GM19025 (cell line): ENCODE results near the gene AQP10.
A peak's percentile ranks its signal among the peaks of the same experiment; 100 is the strongest.
"Not testable (repeated sequence)": the region's sequence is repeated elsewhere in the genome, so short reads cannot be mapped to it uniquely, and the experiment has no call there.

Experiments used
- ATAC-seq: cut with Tn5 transposase; IDR thresholded peaks from one replicate; pipeline ENCODE4 v1.9.1; 2021; ENCODE audit warnings: mild to moderate bottlenecking, low read depth, moderate library complexity; ENCODE audit not compliant: unreplicated experiment

AQP10 gene

DNA sequence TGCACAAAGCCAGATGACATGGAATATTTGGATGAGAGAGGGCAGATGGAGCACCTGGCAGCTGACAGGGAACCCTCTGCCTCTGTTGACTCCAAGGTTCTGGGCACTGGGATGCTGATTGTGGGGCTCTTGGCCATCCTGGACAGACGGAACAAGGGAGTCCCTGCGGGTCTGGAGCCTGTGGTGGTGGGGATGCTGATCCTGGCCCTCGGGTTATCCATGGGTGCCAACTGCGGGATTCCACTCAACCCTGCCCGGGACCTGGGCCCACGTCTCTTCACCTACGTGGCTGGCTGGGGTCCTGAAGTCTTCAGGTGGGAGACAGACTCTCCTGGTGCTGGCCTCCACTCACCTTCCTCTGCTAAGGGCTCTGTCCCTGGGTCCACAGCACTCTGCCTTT lies 2.6 kb downstream of the AQP10 start:
- ATAC-seq = no peak

DNA sequence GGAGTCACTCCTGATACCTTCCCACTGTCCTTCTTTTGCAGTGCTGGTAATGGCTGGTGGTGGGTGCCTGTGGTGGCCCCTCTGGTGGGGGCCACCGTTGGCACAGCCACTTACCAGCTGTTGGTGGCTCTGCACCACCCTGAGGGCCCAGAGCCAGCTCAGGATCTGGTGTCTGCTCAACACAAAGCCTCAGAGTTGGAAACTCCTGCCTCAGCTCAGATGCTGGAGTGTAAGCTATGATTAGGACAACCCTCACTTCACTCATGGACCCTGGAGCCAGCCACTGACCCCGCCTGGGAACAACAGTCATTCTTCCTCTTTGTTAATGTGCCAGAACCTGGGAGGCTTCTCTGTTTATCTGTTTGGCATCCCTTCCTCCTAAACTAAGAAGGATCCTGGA lies 3.3 kb downstream of the AQP10 start:
- ATAC-seq = no peak

DNA sequence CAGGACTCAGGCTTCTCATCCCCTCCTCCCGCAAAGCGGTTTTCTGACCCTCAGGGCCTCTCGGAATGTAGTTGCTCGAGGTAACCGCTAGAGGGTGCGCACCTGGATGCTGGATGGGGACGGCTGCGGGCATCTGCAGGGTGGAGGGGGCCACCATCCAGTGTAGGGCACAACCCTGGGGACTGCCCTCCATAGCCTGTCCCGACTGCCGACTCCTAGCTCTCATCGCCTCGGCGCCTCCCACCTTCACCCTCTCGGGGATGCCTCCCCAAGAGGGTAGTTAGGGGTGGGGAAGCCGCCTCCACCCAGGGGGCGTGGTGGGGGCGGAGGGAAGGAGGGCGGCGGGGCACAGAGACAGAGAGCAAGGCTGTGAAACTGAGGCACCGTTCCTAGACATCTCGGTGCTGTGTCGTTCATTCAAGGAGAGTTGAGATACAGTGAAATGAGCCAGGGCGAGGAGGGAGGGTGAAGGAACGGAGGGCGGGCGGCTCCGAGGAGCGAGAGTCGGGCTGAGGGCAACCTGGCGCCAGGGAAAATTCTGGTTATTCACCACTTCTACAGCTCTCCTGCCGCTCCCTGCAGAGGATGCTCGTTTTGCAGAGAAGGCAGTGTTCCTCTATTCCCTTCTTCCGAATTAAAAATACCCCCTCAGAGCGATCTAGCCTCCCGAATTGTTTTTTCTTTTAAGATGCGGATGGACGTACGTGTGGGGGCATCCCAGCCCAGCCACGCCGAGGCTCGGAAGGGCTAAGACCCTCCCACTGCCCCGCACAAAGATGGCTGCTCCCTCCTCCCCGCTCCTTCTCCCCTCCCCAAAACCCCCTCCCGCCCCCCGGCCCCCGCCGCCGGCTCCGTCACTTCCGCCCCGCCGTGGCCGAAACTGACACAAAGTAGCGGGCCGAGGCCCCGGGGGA lies 4.0 kb downstream of the AQP10 start, which contains the start of gene ATP8B2:
Gene ATP8B2 (plus strand): TSS at position 857 of the 914 bp plus-strand sequence. CDS start 2,617 bp downstream, outside the sequence.
- no peak for ATAC-seq

DNA sequence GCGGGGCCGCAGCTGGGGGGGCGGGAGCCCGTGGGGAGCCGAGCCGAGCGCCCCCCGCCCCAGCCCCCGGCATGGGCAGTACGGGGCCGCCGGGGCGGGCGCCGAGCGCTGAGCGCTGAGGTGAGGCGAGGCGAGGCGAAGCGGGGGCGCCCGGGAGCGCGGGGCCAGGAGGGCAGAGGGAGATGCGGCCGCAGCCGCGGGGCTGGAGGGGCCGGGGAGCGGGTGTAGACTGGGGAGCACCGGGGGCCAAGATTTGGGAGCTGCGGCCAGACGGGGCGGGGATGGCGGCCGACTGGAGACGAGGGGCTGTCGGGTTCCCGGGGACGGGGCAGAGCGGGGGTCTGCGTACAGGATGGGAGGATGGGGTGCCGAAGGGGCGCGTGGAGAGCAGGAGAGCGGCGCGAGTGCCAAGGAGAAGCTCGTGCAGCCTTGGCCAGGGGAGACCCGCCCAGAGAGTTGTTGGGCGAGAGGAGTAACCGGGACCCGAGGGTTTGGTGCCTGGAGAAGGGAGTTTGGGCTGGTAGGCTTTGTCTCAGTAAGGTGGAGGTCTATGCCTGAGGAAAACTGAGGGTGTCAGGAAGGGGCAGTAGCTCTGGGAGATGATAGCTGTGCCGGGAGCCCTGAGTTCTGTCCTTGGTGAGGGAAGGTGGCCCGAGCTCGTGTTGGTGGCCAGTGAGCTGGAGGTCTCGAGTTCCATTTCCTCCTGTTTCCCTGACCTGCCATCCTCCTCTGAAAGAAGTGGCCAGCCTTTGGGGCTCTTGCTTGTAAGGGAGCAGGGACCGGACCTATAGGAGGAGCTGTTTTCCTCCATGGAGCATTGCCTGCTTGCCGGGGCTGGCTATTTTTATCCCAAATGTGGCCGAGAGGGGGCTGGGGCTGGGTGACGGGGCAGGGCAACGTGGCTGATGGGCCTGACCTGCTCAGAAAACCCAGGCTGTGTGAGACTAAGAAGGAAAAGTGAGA lies 5.0 kb downstream of the AQP10 start:
- no peak for ATAC-seq

DNA sequence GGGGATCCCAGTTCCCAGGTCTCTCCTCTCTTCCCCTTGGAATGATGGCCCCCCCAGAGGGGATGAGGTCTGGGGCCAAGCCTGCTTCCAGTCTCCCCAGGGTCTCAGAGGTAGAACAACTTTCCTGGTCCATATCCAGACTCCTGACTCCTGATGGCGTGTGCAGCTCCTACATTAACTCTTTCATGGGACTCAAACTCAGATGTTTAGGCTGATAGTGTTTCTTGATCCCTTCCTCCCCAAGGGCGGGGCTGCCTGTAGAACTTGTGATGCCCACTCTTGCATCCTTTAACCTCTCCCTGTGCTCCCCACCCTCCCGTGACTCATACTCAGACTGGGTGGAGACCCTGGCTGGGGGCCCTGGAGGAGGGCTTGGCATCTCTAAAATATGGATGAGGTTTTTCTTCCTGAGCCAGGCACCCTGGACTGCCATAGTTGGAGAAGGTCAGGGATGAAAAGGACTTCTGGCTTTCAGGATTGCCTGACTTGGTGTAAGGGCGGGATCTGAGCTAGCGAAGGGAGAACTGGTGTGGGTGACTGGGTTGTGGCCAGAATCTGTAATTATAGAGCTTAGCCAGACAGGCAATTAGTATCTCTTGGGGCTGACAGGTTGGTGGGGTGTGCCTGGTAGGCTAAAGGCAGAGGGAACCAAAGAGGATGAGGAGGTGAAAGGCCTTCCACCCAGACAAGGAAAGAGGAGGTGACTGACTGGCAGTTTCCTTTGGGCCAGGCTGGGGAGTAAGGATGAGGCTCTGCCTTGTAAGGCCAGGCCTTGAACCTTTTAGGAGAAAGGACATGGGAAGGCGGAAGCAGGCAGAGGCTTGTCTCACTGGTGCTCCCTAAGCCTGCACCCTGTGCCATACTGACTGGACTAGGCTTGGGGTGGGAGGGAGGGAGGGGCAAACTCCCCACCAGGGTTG lies 5.9 kb downstream of the AQP10 start:
- no peak for ATAC-seq

DNA sequence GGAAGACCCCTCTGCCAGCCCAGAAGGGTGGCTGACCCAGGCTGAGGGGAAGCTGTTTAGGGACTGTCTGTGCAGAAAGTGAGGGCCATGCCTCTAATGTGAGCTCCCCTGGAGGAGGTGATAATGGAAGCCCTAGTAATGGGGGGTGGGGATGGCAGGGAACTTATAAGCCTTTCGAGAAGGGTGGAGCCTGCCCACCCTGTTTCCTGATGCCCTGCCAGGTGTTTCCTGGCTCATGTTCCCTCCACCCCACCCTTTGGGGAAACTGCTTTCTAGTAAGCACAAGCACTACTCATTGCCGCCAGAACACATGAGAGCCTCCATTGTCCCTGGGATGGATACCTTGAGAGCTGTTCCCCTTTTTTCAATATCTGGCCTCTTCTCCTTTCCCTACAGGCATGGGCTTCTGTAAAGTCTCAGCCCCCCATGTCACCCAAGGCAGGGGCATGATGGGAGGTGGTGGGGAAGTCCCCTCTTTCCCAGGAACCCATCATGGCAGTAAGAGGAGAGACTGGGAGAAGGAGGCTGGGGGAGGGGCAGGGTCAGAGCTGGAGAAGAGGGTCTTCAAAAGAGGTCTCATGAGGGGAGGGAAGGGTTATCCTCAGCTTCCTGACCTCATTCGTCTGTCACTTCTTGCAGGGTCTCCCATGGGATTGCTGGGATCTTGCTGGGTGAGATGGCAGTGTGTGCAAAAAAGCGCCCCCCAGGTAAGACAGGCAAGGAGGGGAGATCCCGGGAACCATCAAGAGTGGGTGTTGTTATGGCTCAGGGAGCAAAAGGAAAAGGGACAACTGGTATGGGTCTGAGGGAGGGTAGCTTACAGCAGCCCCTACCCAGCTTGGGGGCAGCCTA lies 6.8 kb downstream of the AQP10 start:
- no peak for ATAC-seq

DNA sequence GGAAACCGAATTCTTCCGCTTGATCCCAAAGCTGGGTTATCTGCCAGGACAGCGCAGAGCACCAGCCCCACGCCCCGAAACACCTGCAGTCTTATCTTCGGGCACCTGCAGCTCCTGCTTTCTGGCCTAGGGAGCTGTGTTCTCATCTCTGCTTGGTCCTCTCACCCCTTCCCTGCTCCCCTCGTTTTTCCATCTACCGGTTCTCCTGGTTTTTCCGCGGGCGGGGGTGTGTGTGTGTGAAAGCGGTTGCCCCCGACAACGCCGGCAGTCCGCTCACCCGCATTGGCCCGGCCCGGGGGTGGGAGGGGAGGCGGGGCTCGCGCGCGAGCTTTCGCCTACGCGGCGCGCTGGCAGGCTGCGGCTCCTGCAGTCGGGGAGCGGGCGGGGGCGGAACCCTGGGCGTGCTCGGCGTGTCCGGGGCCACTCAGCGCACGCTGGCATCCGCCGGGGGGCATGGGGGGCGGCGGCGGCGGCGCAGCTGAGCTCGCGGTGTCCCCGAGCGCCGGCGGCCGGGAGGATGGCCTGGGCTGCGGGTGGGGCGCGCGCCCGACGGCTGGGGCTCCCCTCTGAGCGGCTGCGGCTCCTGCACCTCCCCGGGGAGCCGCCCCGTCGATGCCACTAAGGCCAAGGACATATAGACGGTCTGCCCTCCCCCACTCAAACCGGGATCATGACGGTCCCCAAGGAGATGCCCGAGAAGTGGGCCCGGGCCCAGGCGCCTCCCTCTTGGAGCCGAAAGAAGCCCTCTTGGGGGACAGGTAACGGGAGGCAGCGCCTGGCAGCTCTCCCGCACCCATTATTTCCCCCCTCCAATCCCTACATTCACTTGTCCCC lies 7.6 kb downstream of the AQP10 start:
- peak; percentile 60 for ATAC-seq

DNA sequence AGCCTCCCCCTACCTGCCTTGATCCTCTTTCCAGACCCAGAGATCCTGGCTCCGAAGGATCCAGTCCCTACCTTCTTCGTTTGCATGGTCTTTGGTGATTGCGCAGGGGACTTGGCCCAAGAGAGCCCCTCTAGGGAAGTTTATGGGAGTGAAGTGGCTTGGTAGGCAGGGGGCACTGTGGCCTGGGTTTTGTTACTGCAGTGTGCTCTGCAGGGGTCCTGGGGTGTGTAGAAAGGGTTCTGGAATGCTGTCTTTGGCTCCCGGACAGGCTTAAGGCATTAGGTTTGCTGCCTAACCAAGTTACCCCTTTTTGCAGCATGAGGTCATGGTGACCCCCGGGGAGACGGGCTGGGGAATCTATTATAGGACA lies 8.2 kb downstream of the AQP10 start:
- no peak for ATAC-seq

DNA sequence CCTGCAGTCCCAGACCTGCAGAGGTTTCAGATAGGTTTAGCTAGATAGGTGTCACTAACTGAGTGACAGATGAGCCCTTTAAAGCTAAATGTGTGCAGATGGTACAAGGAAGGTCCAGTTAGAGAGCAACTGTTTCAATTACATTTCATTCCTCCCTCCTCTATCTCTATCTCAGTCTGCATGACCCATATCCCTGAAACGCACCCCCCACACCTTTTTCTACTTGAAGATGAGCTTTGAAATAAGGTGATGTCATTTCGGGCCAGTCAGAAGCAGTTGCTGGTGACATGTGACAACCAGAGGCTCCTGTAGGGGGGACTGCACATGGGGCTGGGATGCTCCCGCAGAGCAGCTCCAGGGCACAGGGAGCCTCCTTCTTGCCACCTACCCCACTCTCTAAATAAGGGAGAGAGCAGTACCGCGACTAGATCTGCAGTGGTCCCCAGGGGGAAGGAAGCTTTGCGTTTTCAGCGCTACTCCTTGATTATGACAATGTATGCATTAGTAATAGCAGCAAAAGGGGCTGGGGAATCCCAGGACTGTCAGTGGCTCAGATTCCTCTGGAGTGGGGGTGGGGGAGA lies 8.7 kb downstream of the AQP10 start:
- ATAC-seq = no peak

DNA sequence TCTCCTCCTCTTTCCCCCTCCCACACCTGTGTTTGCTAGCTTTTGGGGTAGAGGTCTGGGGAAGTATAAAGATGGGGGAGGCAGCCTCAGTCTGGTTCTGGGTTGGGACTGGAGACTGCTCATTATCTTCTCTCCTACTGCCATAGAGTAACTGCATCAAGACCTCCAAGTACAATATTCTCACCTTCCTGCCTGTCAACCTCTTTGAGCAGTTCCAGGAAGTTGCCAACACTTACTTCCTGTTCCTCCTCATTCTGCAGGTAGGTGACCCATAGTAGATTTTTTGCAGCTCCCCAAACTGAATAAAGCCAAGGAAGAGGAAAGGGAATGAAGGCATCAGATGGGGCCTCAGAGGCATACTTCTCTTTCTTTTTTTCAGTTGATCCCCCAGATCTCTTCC lies 9.8 kb downstream of the AQP10 start:
- no peak for ATAC-seq

DNA sequence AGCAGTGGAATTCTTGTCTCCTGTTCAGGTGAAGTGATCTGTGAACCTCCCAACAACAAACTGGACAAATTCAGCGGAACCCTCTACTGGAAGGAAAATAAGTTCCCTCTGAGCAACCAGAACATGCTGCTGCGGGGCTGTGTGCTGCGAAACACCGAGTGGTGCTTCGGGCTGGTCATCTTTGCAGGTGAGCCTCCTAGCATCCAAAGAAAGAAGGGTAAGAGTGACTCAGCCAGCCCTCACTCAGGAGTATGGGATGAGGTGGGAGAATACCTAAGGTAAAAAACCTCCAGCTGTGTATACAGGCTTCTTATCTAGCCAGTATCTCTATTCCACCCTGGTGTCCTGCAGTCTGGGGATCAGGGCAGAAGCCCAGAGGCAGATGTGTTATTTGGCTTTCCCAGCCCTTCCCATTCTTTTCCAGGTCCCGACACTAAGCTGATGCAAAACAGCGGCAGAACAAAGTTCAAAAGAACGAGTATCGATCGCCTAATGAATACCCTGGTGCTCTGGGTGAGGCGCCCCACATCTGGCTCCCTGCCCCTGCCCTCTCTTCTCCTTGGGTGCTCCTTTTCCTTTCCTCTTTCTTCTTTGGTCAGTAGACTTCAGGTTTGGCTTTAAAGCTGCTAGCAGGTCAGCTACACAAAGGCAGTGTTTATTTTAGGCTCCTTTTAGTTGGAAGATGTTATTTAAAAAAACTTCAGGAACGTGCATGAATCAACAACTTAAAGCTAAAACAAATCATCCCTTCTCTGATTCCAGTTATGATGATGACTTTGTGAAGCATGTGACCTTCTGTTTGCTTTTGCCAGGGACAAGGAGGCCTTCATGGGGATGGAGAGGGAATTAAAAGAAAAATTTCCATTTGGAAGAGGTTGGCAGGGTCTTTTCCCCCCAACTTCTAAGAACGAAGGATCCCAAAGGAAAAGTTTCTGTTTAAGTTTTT lies 13.5 kb downstream of the AQP10 start:
- no peak for ATAC-seq

DNA sequence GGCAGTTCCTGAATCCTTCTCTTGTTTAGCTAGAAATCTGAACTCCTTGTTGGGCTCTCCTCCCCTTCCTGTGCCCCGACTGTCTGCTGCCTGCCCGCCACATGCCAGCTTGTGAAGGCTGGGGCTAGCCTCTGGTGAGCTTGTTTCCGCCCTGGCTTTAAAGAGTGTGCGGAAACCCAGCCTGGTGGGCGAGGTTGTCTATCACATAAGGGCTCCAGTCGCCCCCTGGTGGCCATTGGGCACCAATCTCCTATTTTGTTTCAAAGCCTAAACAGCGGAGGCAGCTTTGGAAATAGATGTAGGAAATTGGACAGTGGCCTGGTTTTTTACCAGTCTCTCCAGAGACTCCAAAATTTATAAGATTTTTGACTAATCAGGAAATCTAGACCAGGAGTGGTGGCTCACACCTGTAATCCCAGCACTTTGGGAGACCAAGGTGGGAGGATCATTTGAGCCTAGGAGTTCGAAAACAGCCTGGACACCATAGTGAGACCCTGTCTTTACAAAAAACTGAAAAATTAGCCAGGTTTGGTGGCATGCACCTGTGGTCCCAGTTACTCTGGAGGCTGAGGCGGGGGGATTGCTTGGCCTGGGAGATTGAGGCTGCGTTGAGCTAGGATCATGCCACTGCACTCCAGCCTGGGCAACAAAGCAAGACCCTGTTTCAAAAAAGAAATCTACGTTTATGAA lies 14.3 kb downstream of the AQP10 start:
- ATAC-seq = no peak

DNA sequence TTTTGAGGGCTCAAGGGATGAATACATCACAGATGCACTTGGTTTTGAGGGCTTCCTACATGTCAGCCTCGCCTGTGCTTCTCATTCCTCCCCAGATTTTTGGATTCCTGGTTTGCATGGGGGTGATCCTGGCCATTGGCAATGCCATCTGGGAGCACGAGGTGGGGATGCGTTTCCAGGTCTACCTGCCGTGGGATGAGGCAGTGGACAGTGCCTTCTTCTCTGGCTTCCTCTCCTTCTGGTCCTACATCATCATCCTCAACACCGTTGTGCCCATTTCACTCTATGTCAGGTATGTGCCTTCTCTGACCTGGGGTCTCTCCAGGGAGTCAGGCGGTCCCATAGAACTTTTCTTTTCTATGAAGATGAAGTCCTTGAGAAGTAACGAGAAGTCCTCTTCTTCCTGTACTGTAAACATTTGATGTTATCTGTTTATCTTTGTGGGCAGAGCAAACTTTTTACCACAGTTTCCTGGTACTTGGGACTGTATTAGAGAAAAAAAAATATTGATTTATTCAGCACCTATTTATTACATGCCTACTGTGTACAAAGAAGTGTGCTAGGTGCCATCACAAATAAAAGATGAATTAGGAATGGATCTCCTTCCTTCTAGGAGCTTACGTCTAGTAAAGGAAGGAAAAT lies 16.5 kb downstream of the AQP10 start:
- no peak for ATAC-seq

DNA sequence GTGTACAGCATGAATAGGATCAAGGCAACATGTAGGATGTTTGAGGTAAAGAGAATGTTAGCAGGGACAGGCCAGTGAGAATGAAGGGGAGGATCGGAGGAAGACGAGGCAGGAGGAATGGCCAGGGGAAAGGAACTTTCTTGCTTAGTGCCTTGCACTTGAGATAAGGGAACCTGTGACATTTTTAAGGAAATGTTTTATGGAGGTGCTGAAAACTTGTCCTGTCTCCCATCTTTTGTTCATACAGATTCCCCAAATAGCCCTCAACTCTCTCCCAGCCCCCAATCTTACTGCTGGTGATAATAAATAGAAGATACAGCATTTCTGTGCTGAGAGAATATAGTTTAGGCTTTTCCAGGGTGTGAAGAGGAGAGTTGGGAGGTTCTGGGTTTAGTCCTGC lies 18.0 kb downstream of the AQP10 start:
- ATAC-seq = no peak

DNA sequence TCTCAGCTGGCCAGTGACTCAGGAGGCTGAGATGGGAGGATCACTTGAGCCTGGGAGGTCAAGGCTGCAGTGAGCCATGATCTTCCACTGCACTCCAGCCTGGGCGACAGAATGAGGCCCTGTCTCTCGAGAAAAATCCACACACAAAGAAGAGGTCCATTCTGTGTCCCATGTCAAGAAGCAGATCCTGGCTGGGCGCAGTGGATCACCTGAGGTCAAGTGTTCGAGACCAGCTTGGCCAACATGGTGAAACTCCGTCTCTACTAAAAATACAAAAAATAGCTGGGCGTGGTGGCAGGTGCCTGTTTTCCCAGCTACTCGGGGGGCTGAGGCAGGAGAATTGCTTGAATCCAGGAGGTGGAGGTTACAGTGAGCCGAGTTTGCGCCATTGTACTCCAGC lies 20.5 kb downstream of the AQP10 start:
- ATAC-seq = not testable (repeated sequence)

DNA sequence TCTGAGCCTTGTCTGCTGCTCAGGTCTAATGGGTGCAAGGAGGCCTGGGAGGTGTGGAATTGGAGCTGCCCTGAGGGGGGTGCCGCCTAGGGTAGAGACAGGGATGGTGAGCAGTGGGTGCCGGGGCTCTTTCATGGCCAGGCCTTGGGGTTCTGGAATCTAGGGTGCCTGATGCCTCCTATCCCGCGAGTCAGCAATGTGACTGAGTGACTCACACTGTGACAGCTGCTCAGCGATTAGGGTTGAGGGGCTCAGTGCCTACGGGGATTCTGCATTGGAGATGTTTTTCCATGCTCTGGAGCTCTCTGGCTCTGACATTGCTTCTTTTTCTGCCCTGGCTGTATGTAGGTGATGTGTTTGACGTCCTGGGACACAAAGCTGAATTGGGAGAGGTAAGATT lies 21.2 kb downstream of the AQP10 start:
- ATAC-seq = no peak
